ENCODE results near the gene KCNQ1. TPM values are rescaled to one million over a fixed set of nuclear protein-coding genes. Genes with fewer than 3 reads are reported as not detected.

KCNQ1 gene
- total and polyA plus RNA-seq, 7 donors = 1.1 to 25.2 (median 3.8) TPM

GRCh38 chr11:2531277-2531986, 86.6 kb downstream of the KCNQ1 start:
- H3K9me3 ChIP-seq = no peaks in the 10 kb centered on the region
- TF ChIP-seq CTCF (IDR thresholded peaks at IDR 0.05) = peak; percentile 71 to 98 (median 95)
- TF ChIP-seq POLR2A (IDR thresholded peaks at IDR 0.05) = no peak
- no peak for TF ChIP-seq POLR2AphosphoS5 (IDR thresholded peaks at IDR 0.05)
- peaks cover 0 to 3% (median under 1%) of the 10 kb centered on the region in 3 donors for H3K27me3 ChIP-seq
- intact Hi-C loops (cut with DNase I) = loop anchor here (2.0 to 5.0 kb wide), 5 partner anchors 103 to 334 kb away; partner anchors contain the start of genes C11orf21 and TSPAN32
- H3K36me3 ChIP-seq = no peaks in the 10 kb centered on the region
- no peak overlapping the region for H3K27ac ChIP-seq
- peak; percentile 82 for DNase-seq
- 31 to 45% methylated on average over 14 of the region's 14 CpGs for WGBS, 2 donors
- H3K4me3 ChIP-seq = no peak overlapping the region
- peaks cover 0 to 21% (median 17%) of the 10 kb centered on the region in 4 donors for H3K4me1 ChIP-seq

- intact Hi-C loops (cut with DNase I) = loop anchor here (1.0 to 5.0 kb wide), 6 partner anchors 103 to 335 kb away; partner anchors contain the start of genes C11orf21 and TSPAN32
- no peak for TF ChIP-seq POLR2A (IDR thresholded peaks at IDR 0.05)
- TF ChIP-seq POLR2AphosphoS5 (IDR thresholded peaks at IDR 0.05) = no peak
- TF ChIP-seq EP300 (IDR thresholded peaks at IDR 0.05) = no peak
- TF ChIP-seq CTCF (IDR thresholded peaks at IDR 0.05) = no peak
- no peak overlapping the region for H3K4me3 ChIP-seq
- no peak for DNase-seq
- H3K9me3 ChIP-seq = no peaks in the 10 kb centered on the region
- peaks cover 0 to 3% (median 0%) of the 10 kb centered on the region in 3 donors for H3K27me3 ChIP-seq
- 76 to 82% methylated on average over 21 of the region's 21 CpGs for WGBS, 2 donors
- H3K36me3 ChIP-seq = no peaks in the 10 kb centered on the region
- H3K27ac ChIP-seq = no peak overlapping the region
- H3K4me1 ChIP-seq = peaks cover 0 to 21% (median 17%) of the 10 kb centered on the region in 4 donors
These were observed 87.3 kb downstream of the KCNQ1 start for GRCh38 chr11:2531987-2532703.

GRCh38 chr11:2532704-2533586, 88.1 kb downstream of the KCNQ1 start:
- 23 to 40% methylated on average over 43 of the region's 43 CpGs for WGBS, 2 donors
- Histone ChIP-seq H3K27me3 (peaks cover 0 to 3% (median 0%) of the 10 kb centered on the region in 3 donors), H3K4me3 (peak overlapping the region in 3 of 4 donors; percentile 13 to 38 (median 32)), H3K36me3 (no peaks in the 10 kb centered on the region), H3K27ac (peak overlapping the region in 2 of 4 donors; percentile 2 to 64), H3K9me3 (no peaks in the 10 kb centered on the region), H3K4me1 (peaks cover 0 to 21% (median 17%) of the 10 kb centered on the region in 4 donors)
- DNase-seq = peak; percentile 95
- intact Hi-C loops (cut with DNase I) = loop anchor here (1.0 to 5.0 kb wide), 7 partner anchors 174 to 359 kb away; partner anchors contain the start of genes C11orf21 and TSPAN32
- TF ChIP-seq CTCF (IDR thresholded peaks at IDR 0.05) = peak; percentile 99 to 100 (median 99)
- TF ChIP-seq POLR2AphosphoS5 (IDR thresholded peaks at IDR 0.05) = peak in 2 of 4 donors; percentile 22 to 63
- TF ChIP-seq EP300 (IDR thresholded peaks at IDR 0.05) = no peak
- TF ChIP-seq POLR2A (IDR thresholded peaks at IDR 0.05) = no peak

GRCh38 chr11:2533587-2534133, 88.9 kb downstream of the KCNQ1 start:
- no peaks in the 10 kb centered on the region for H3K36me3 ChIP-seq
- DNase-seq = peak; percentile 86
- H3K27me3 ChIP-seq = peaks cover 0 to 3% (median 0%) of the 10 kb centered on the region in 3 donors
- 46 to 77% methylated on average over 22 of the region's 22 CpGs for WGBS, 2 donors
- intact Hi-C loops (cut with DNase I) = loop anchor here (1.0 to 5.0 kb wide), 6 partner anchors 174 to 359 kb away; partner anchors contain the start of genes C11orf21 and TSPAN32
- no peak overlapping the region for H3K4me3 ChIP-seq
- TF ChIP-seq POLR2AphosphoS5 (IDR thresholded peaks at IDR 0.05) (peak in 1 of 4 donors; percentile 29), EP300 (IDR thresholded peaks at IDR 0.05) (no peak)
- H3K4me1 ChIP-seq = peaks cover 0 to 21% (median 17%) of the 10 kb centered on the region in 4 donors
- H3K27ac ChIP-seq = peak overlapping the region in 2 of 4 donors; percentile 2 to 64
- no peaks in the 10 kb centered on the region for H3K9me3 ChIP-seq

All from sigmoid colon (tissue), 7 donors.